HepG2 (cell line): ENCODE results near the gene FAM118B. TPM values are rescaled to one million over a fixed set of nuclear protein-coding genes. Genes with fewer than 3 reads are reported as not detected.

Experiments used
- ATAC-seq: fragments of 200-7000 bp; cut with Tn5 transposase; 3 replicates; pipeline ENCODE4 v1.9.1; 2020; ENCODE audit warnings: mild to moderate bottlenecking, moderate library complexity
- BruUV-seq: library from RNA; stranded (reverse); fragments of 400-500 nt; replicated peaks from 2 replicates; lab custom pipeline; 2021; lab: Mats Ljungman, UMichigan
- CTCF ChIA-PET: fragments of 300-600 bp; formaldehyde crosslinking; extraction: SDS; loops from one replicate; lab custom pipeline; 2021; ENCODE audit warnings: low total read pairs, inconsistent platforms, low intra/inter-chr PET ratio; lab: Yijun Ruan, JAX
- POLR2A ChIA-PET: fragments of 350-600 bp; sonication (Branson Sonifier 250); formaldehyde crosslinking; loops from one replicate; lab custom pipeline; 2020; ENCODE audit warnings: antibody characterized with exemption, inconsistent platforms; lab: Yijun Ruan, JAX
- DNase-seq: peaks from one replicate; pipeline ENCODE4 v3.0.0-alpha.2; 2015; ENCODE audit warnings: low spot score
- FAIRE-seq: peaks from 3 replicates; lab custom pipeline; 2011; peaks lifted over from hg19 to GRCh38; lab: Jason Lieb, UNC
- H2AFZ ChIP-seq: one replicate; pipeline ENCODE4 v1.6.1; 2011; ENCODE audit warnings: low read length, inconsistent platforms
- H3K27ac ChIP-seq: fragments of 300-600 bp; 3 replicates; pipeline ENCODE4 v1.8.0; 2011; ENCODE audit warnings: mixed run types, mild to moderate bottlenecking, mixed read lengths, low read length, inconsistent platforms; ENCODE audit not compliant: insufficient read depth; ENCODE audit errors: extremely low read length
- H3K27me3 ChIP-seq, 2 experiments: fragments of 200-600 bp in 1 of 2; 2 replicates in 1 of 2; 3 replicates in 1 of 2; pipeline versions ENCODE4 v1.6.0 to v1.8.0; 2011; ENCODE audit warnings: low read length in 2 of 2, mild to moderate bottlenecking in 2 of 2, moderate library complexity in 2 of 2, inconsistent platforms in 1 of 2; ENCODE audit not compliant: insufficient read depth in 2 of 2, control insufficient read depth in 1 of 2
- H3K36me3 ChIP-seq, 2 experiments: fragments of 200-600 bp in 1 of 2; replicated peaks in 1 of 2; 2 replicates in 1 of 2; 3 replicates in 1 of 2; pipeline versions ENCODE4 v1.5.1 to v1.8.0; 2011; ENCODE audit warnings: low read length in 2 of 2, inconsistent platforms in 1 of 2; ENCODE audit not compliant: insufficient read depth in 2 of 2, control insufficient read depth in 1 of 2
- H3K4me1 ChIP-seq: 2 replicates; pipeline ENCODE4 v1.5.1; 2012; ENCODE audit warnings: low read length, inconsistent platforms; ENCODE audit not compliant: insufficient read depth
- H3K4me2 ChIP-seq: 2 replicates; pipeline ENCODE4 v1.6.0; 2011; ENCODE audit warnings: low read depth, low read length, inconsistent platforms
- H3K4me3 ChIP-seq, 3 experiments: fragments of 200-600 bp in 1 of 3; sonication (generic), shearing (Covaris generic) in 1 of 3; replicated peaks in 1 of 3; 2 replicates each; pipeline ENCODE4 v1.5.1; 2011 to 2016; ENCODE audit warnings: low read length in 3 of 3, inconsistent platforms in 2 of 3, low read depth in 2 of 3, mild to moderate bottlenecking in 2 of 3, control low read depth in 1 of 3, mixed read lengths in 1 of 3; ENCODE audit not compliant: insufficient read depth in 1 of 3
- H3K79me2 ChIP-seq: one replicate; pipeline ENCODE4 v1.6.1; 2011; ENCODE audit warnings: low read length, inconsistent platforms; ENCODE audit not compliant: insufficient read depth
- H3K9ac ChIP-seq: 2 replicates; pipeline ENCODE4 v1.6.0; 2011; ENCODE audit warnings: mild to moderate bottlenecking, low read depth, low read length, inconsistent platforms; ENCODE audit not compliant: insufficient read depth
- H3K9me3 ChIP-seq: 2 replicates; pipeline ENCODE4 v1.5.1; 2012; ENCODE audit warnings: mild to moderate bottlenecking, low read length
- H4K20me1 ChIP-seq: 2 replicates; pipeline ENCODE4 v1.6.0; 2011; ENCODE audit warnings: inconsistent platforms, mild to moderate bottlenecking, low read length, moderate library complexity; ENCODE audit not compliant: insufficient read depth
- ARHGAP35 ChIP-seq: sonication (generic); formaldehyde crosslinking; IDR thresholded peaks from 2 replicates; pipeline ENCODE4 v1.9.0; 2022; ENCODE audit warnings: mild to moderate bottlenecking, inconsistent platforms, moderate library complexity, missing genetic modification reagents, borderline replicate concordance
- ETV5 ChIP-seq: IDR thresholded peaks from 2 replicates; pipeline ENCODE4 v1.6.1; 2018; ENCODE audit warnings: missing biosample characterization, missing genetic modification reagents, inconsistent platforms, borderline replicate concordance
- GMEB2 ChIP-seq: IDR thresholded peaks from 2 replicates; pipeline ENCODE4 v1.6.1; 2016; ENCODE audit warnings: missing biosample characterization, missing genetic modification reagents, low read depth
- KLF15 ChIP-seq: sonication (generic); formaldehyde crosslinking; IDR thresholded peaks from 2 replicates; pipeline ENCODE4 v1.8.1; 2023; ENCODE audit warnings: borderline replicate concordance, mild to moderate bottlenecking, inconsistent platforms, missing genetic modification reagents, mixed read lengths
- MYC ChIP-seq: sonication (generic); formaldehyde crosslinking; IDR thresholded peaks from 2 replicates; pipeline ENCODE4 v1.9.0; 2021; ENCODE audit warnings: missing genetic modification reagents, borderline replicate concordance
- PHF8 ChIP-seq: sonication (generic); formaldehyde crosslinking; IDR thresholded peaks from 2 replicates; pipeline ENCODE4 v1.5.0; 2020; ENCODE audit warnings: missing genetic modification reagents
- SKI ChIP-seq: fragments of 450-650 bp; IDR thresholded peaks from one replicate; pipeline ENCODE4 v1.6.1; 2018; ENCODE audit warnings: mild to moderate bottlenecking; ENCODE audit not compliant: partially characterized antibody
- TCF7 ChIP-seq: sonication (generic); IDR thresholded peaks from 2 replicates; pipeline ENCODE4 v1.6.1; 2016; ENCODE audit warnings: antibody characterized with exemption, low read depth
- UBTF ChIP-seq: sonication (generic); formaldehyde crosslinking; IDR thresholded peaks from 2 replicates; pipeline ENCODE4 v1.4.0; 2020; ENCODE audit warnings: mild to moderate bottlenecking, missing genetic modification reagents
- ZBTB4 ChIP-seq: sonication (generic); formaldehyde crosslinking; IDR thresholded peaks from 2 replicates; pipeline ENCODE4 v1.4.0; 2020; ENCODE audit warnings: missing genetic modification reagents, mild to moderate bottlenecking, borderline replicate concordance
- ZFP36L2 ChIP-seq: sonication (generic); formaldehyde crosslinking; IDR thresholded peaks from 2 replicates; pipeline ENCODE4 v1.4.0; 2020; ENCODE audit warnings: missing genetic modification reagents
- ZNF329 ChIP-seq: sonication (generic); formaldehyde crosslinking; IDR thresholded peaks from 2 replicates; pipeline ENCODE4 v1.9.0; 2021; ENCODE audit warnings: low read depth, mild to moderate bottlenecking, missing genetic modification reagents
- ZNF446 ChIP-seq: sonication (generic); formaldehyde crosslinking; IDR thresholded peaks from 2 replicates; pipeline ENCODE4 v1.5.0; 2020; ENCODE audit warnings: mild to moderate bottlenecking, missing genetic modification reagents
- WGBS: methylation state at CpG from one replicate; pipeline ENCODE4 v1.1.6; 2017; ENCODE audit warnings: low lambda C conversion rate; 5-methylcytosine and 5-hydroxymethylcytosine counted together
- in situ Hi-C: cut with HindIII; loops from 2 replicates; pipeline ENCODE4 v1.10.0; 2017; ENCODE audit warnings: low pct_unique_long_range_greater_than_20kb; ENCODE audit not compliant: extremely low pct_ligation_motif_present
- intact Hi-C: fragments of 100-400 bp; cut with micrococcal nuclease; formaldehyde crosslinking; loops from one replicate; pipeline ENCODE4 v1.10.0; 2022; ENCODE audit not compliant: unreplicated experiment
- polyA plus RNA-seq, 8 experiments: library from polyadenylated mRNA; depleted of rRNA in 3 of 8; stranded (reverse) in 7 of 8; unstranded in 1 of 8; fragments of >200 nt; fragmentation: Illumina TruSeq in 4 of 8; extraction: Trizol in 4 of 8; gene quantifications; 2 replicates each; pipeline versions ENCODE4 v1.2.1 to v1.2.3, GENCODE V29; 2011 to 2016; ENCODE audit warnings: low read depth in 4 of 8, missing spikeins in 1 of 8, mixed read lengths in 1 of 8; ENCODE audit not compliant: insufficient read depth in 1 of 8
- total RNA-seq, 5 experiments: library from RNA; depleted of rRNA; stranded (reverse); fragments of >200 nt; fragmentation: Illumina TruSeq; extraction: Trizol; gene quantifications; 2 replicates each; pipeline ENCODE4 v1.2.3, GENCODE V29; 2016; ENCODE audit warnings: low read depth in 1 of 5

The FAM118B gene
- total and polyA plus RNA-seq, 2 of the 13 experiments (the other 11 are each of a cell fraction or from before 2014, with no cell fraction given): 10.2 to 25.7 TPM

- FAIRE-seq: no peak
- Histone ChIP-seq H3K27ac (no peak overlapping the region), H3K4me3 (no peak overlapping the region), H3K4me1 (no peaks in the 10 kb centered on the region), H3K4me2 (no peak overlapping the region), H3K36me3 (peaks cover 0 to 17% of the 10 kb centered on the region in 2 experiments; a peak in 3 of 5 replicates), H4K20me1 (no peaks in the 10 kb centered on the region), H3K27me3 (no peaks in the 10 kb centered on the region)
- WGBS: 95% methylated on average over 5 of the region's 6 CpGs
- ChIA-PET CTCF (interaction anchor here (0.6 to 1.6 kb wide), 5 partner anchors 48 to 388 kb away, joined by 3 to 13 read pairs (median 3); no protein-coding TSS in a partner anchor), POLR2A (interaction anchor here (0.7 to 0.9 kb wide), 2 partner anchors 46 to 170 kb away, joined by 3 read pairs; no protein-coding TSS in a partner anchor)
- in situ Hi-C loops: no loop called here
- BruUV-seq: no TSS peak
- TF ChIP-seq ZFP36L2 (CRISPR knock-in tag) (no peak), PHF8 (no peak), TCF7 (no peak), KLF15 (CRISPR knock-in tag) (no peak), SKI (no peak), GMEB2 (CRISPR knock-in tag) (no peak), ZBTB4 (CRISPR knock-in tag) (no peak), MYC (CRISPR knock-in tag) (no peak), ARHGAP35 (CRISPR knock-in tag) (no peak), UBTF (CRISPR knock-in tag) (no peak), ZNF329 (CRISPR knock-in tag) (no peak), ZNF446 (CRISPR knock-in tag) (no peak), ETV5 (CRISPR knock-in tag) (no peak)
- TF ChIP-seq, all 625 proteins: peak for 0
- intact Hi-C loops: loop anchor here (1.0 to 2.0 kb wide), 3 partner anchors 46 to 169 kb away; no protein-coding TSS in a partner anchor
- DNase-seq: no peak
- Histone ChIP-seq H3K9ac (no peak overlapping the region), H3K79me2 (no peaks in the 10 kb centered on the region), H2AFZ (no peak overlapping the region), H3K9me3 (no peaks in the 10 kb centered on the region)
- no peak for ATAC-seq
Observed at GRCh38 chr11:126310992-126311310, 99.4 kb downstream of the FAM118B start.
